Measurements from ENCODE around the gene STARD3. TPM values are rescaled to one million over a fixed set of nuclear protein-coding genes. Genes with fewer than 3 reads are reported as not detected.

STARD3 gene
- total and polyA plus RNA-seq, 2 of the 13 experiments (the other 11 are each of a cell fraction or from before 2014, with no cell fraction given) = 34.6 to 100 TPM

- peak; percentile 92; the same call in 1 of the 2 replicates for TF ChIP-seq DZIP1 (CRISPR knock-in tag; IDR thresholded peaks at IDR 0.05)
- TF ChIP-seq UBTF (CRISPR knock-in tag; IDR thresholded peaks at IDR 0.05) = peak; percentile 100
- TF ChIP-seq CCDC6 (CRISPR knock-in tag; IDR thresholded peaks at IDR 0.05) = peak; percentile 82; the same call in 1 of the 2 replicates
- TF ChIP-seq POLR2AphosphoS2 (IDR thresholded peaks at IDR 0.05; ENCODE audit: low read depth, low read length) = no peak
- no peak for TF ChIP-seq HOXD1 (CRISPR knock-in tag; IDR thresholded peaks at IDR 0.05)
- no peak for TF ChIP-seq MAFK (conservative IDR thresholded peaks at IDR 0.05 in 1 of 2, IDR thresholded peaks at IDR 0.05 in 1 of 2; ENCODE audit: low read length in 2 of 2)
- TF ChIP-seq RORA (CRISPR knock-in tag; IDR thresholded peaks at IDR 0.05) = no peak
- no peak for TF ChIP-seq NR2F6 (IDR thresholded peaks at IDR 0.05)
- peak; percentile 79 for TF ChIP-seq NR2F6 (CRISPR knock-in tag; IDR thresholded peaks at IDR 0.05)
- no peak for TF ChIP-seq ZFAT (CRISPR knock-in tag; conservative IDR thresholded peaks at IDR 0.05)
- no peak for TF ChIP-seq PRPF4 (IDR thresholded peaks at IDR 0.05; ENCODE audit: low read depth, low read length, poor library complexity, severe bottlenecking)
- TF ChIP-seq NFIB (CRISPR knock-in tag; IDR thresholded peaks at IDR 0.05; ENCODE audit: borderline replicate concordance) = no peak
- TF ChIP-seq ZKSCAN8 (CRISPR knock-in tag; IDR thresholded peaks at IDR 0.05; ENCODE audit: borderline replicate concordance) = peak; percentile 58; the same call in 1 of the 2 replicates
- TF ChIP-seq FOXP1 (IDR thresholded peaks at IDR 0.05) = no peak
- TF ChIP-seq FOXP1 (CRISPR knock-in tag; IDR thresholded peaks at IDR 0.05) = no peak
- 0 out of 2 replicates have a peak, but pooled peaks have one; percentile 75 for TF ChIP-seq ZNF224 (CRISPR knock-in tag; IDR thresholded peaks at IDR 0.05)
- TF ChIP-seq ZFP90 (CRISPR knock-in tag; IDR thresholded peaks at IDR 0.05; ENCODE audit: borderline replicate concordance) = peak; percentile 80; the same call in 1 of the 2 replicates
- TF ChIP-seq MTERF4 (CRISPR knock-in tag; IDR thresholded peaks at IDR 0.05) = no peak
- no peak for TF ChIP-seq U2AF2 (IDR thresholded peaks at IDR 0.05; ENCODE audit: low read depth, low read length)
- no peak for TF ChIP-seq PLSCR1 (CRISPR knock-in tag; IDR thresholded peaks at IDR 0.05; ENCODE audit: borderline replicate concordance)
- TF ChIP-seq DDIT3 (CRISPR knock-in tag; IDR thresholded peaks at IDR 0.05) = no peak
- TF ChIP-seq GATAD2A (CRISPR knock-in tag; IDR thresholded peaks at IDR 0.05) = peak; percentile 74; the same call in 1 of the 2 replicates
- TF ChIP-seq ZNF24 (IDR thresholded peaks at IDR 0.05) = no peak
Observed at GRCh38 chr17:39667945-39668924, 31.3 kb downstream of the STARD3 start, which contains the start of gene PNMT (continued).

Data from HepG2 (cell line).